ENCODE data around the gene TTC21B.

TTC21B gene

GRCh38 chr2:165827921-165828276 is 125.7 kb downstream of the TTC21B start:
- DNase-seq: no peak

DNA sequence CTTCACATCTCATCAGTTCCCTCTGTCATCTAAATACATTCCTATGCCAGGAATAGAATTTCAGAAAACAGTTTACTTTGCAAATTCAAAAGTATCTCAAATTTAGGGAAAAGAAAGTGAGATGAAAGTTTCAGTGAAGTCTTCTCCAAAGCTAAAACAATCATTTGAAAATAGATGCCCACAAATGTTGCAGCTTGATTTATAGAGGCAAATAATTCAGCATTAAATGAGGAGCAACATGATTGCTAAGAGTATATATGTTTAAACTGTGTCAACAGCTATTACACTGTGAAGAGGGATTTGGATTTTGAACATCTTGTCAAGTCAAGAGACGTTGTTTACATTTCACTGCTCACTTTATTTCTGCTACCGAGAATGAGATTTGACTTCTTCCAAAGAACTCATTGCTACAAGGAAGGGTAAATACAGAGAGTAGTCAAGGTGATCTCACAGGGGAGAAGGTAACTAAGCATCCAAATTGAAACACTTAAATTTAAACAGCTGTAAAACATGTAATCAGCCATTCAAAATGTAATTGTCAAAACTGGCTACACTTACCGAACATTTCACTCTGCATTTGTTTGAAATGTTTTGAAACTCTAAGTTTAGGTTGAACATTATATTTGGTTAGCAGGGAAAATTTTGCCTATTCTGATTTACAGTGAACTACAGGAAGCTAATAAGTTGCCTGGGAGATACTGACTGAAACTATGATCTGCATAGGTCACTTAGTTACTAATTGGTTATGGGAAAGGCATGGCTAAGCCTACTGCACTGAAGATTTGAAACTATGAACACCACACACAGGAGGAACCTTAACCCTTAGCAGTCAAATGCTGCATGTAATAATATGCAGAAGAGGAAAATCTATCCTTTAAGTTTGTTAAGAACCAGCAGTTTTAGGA is 126.3 kb downstream of the TTC21B start:
- DNase-seq: no peak

- DNase-seq: no peak
Measured at GRCh38 chr2:165825041-165825440, 128.5 kb downstream of the TTC21B start.

Measured in activated CD4-positive, alpha-beta T cell treated with anti-CD3 and anti-CD28 coated beads, Interleukin-10, Interleukin-2, amounts not matched to agents 100 ng/mL and 50 ng/mL, durations not matched to agents 16 hours and 8 hours (primary cell).